SK-N-SH treated with all-trans-retinoic acid at 6 μM for 48 hours (cell line): ENCODE data around the gene SRCAP.

ENCODE experiments used
- ARNTL ChIP-seq: fragments of 450-650 bp; formaldehyde crosslinking; IDR thresholded peaks from 2 replicates; pipeline ENCODE4 v1.5.0; 2020; ENCODE audit warnings: low read depth, mild to moderate bottlenecking, moderate library complexity, borderline replicate concordance
- CREB5 ChIP-seq: fragments of 250-450 bp; sonication (Bioruptor Pico); IDR thresholded peaks from 2 replicates; pipeline ENCODE4 v1.5.1; 2020; ENCODE audit warnings: low read depth, mild to moderate bottlenecking, moderate library complexity
- CSDC2 ChIP-seq: fragments of 250-450 bp; sonication (Bioruptor Pico); IDR thresholded peaks from 2 replicates; pipeline ENCODE4 v1.5.0; 2020; ENCODE audit warnings: mild to moderate bottlenecking, moderate library complexity
- GLIS3 ChIP-seq: fragments of 250-450 bp; sonication (Bioruptor Pico); IDR thresholded peaks from 2 replicates; pipeline ENCODE4 v1.5.0; 2020; ENCODE audit warnings: mild to moderate bottlenecking, moderate library complexity
- OSR1 ChIP-seq: fragments of 250-450 bp; sonication (Bioruptor Pico); IDR thresholded peaks from 2 replicates; pipeline ENCODE4 v1.8.0; 2022; ENCODE audit warnings: moderate library complexity, mild to moderate bottlenecking, inconsistent platforms
- PATZ1 ChIP-seq: fragments of 250-450 bp; sonication (Bioruptor Pico); IDR thresholded peaks from 2 replicates; pipeline ENCODE4 v1.8.0; 2020; ENCODE audit warnings: mild to moderate bottlenecking, moderate library complexity, borderline replicate concordance
- PPARA ChIP-seq: fragments of 250-450 bp; sonication (Bioruptor Pico); IDR thresholded peaks from 2 replicates; pipeline ENCODE4 v1.5.0; 2020; ENCODE audit warnings: mild to moderate bottlenecking, borderline replicate concordance
- TSHZ2 ChIP-seq: fragments of 250-450 bp; sonication (Bioruptor Pico); IDR thresholded peaks from 2 replicates; pipeline ENCODE4 v1.5.0; 2020; ENCODE audit warnings: mild to moderate bottlenecking, moderate library complexity
- ZFP3 ChIP-seq: fragments of 250-450 bp; sonication (Bioruptor Pico); IDR thresholded peaks from 2 replicates; pipeline ENCODE4 v1.5.0; 2020; ENCODE audit warnings: mild to moderate bottlenecking, moderate library complexity
- ZNF70 ChIP-seq: fragments of 450-650 bp; formaldehyde crosslinking; IDR thresholded peaks from 2 replicates; pipeline ENCODE4 v1.5.0; 2020; ENCODE audit warnings: mild to moderate bottlenecking, moderate library complexity

GRCh38 chr16:30715750-30716445 is 16.9 kb downstream of the SRCAP start:
- TF ChIP-seq CREB5 (CRISPR knock-in tag) (no peak), PPARA (CRISPR knock-in tag) (no peak), ZFP3 (no peak), ARNTL (CRISPR knock-in tag) (no peak), GLIS3 (CRISPR knock-in tag) (no peak), OSR1 (CRISPR knock-in tag) (no peak), ZNF70 (no peak), CSDC2 (CRISPR knock-in tag) (no peak), PATZ1 (CRISPR knock-in tag) (no peak), TSHZ2 (CRISPR knock-in tag) (no peak)
